ENCODE measurements around the gene EXOC4. TPM values are rescaled to one million over a fixed set of nuclear protein-coding genes. Genes with fewer than 3 reads are reported as not detected.

The EXOC4 gene
- polyA plus RNA-seq, 2 donors: 11.1 to 19.0 TPM

- no peak overlapping the region for H3K27ac ChIP-seq (ENCODE audit: low read depth in 2 of 2, low read length in 1 of 2)
- H3K4me3 ChIP-seq (ENCODE audit: low read depth in 1 of 2, low read length in 2 of 2): no peak overlapping the region
- no peaks in the 10 kb centered on the region for H3K9me3 ChIP-seq (ENCODE audit: control insufficient read depth in 2 of 2, insufficient read depth in 1 of 2, low read depth in 1 of 2, low read length in 1 of 2)
- H3K36me3 ChIP-seq (ENCODE audit: control insufficient read depth in 2 of 2, insufficient read depth in 2 of 2, low read length in 1 of 2): no peaks in the 10 kb centered on the region
- no peaks in the 10 kb centered on the region for H3K27me3 ChIP-seq (ENCODE audit: control insufficient read depth in 1 of 2, insufficient read depth in 2 of 2, low read length in 2 of 2)
- H3K4me1 ChIP-seq (ENCODE audit: control insufficient read depth in 2 of 2, insufficient read depth in 2 of 2, low read length in 1 of 2): no peaks in the 10 kb centered on the region
- WGBS, 2 donors: 94 to 98% methylated on average over 2 of the region's 2 CpGs
These were observed 99.6 kb downstream of the EXOC4 start for GRCh38 chr7:133352430-133352829.

GRCh38 chr7:133353775-133354174 lies 100.9 kb downstream of the EXOC4 start:
- no peaks in the 10 kb centered on the region for H3K9me3 ChIP-seq (ENCODE audit: control insufficient read depth in 2 of 2, insufficient read depth in 1 of 2, low read depth in 1 of 2, low read length in 1 of 2)
- H3K27ac ChIP-seq (ENCODE audit: low read depth in 2 of 2, low read length in 1 of 2): no peak overlapping the region
- no peaks in the 10 kb centered on the region for H3K4me1 ChIP-seq (ENCODE audit: control insufficient read depth in 2 of 2, insufficient read depth in 2 of 2, low read length in 1 of 2)
- no peak overlapping the region for H3K4me3 ChIP-seq (ENCODE audit: low read depth in 1 of 2, low read length in 2 of 2)
- 85 to 89% methylated on average over 1 of the region's 1 CpG for WGBS, 2 donors
- H3K36me3 ChIP-seq (ENCODE audit: control insufficient read depth in 2 of 2, insufficient read depth in 2 of 2, low read length in 1 of 2): no peaks in the 10 kb centered on the region
- H3K27me3 ChIP-seq (ENCODE audit: control insufficient read depth in 1 of 2, insufficient read depth in 2 of 2, low read length in 2 of 2): no peaks in the 10 kb centered on the region

GRCh38 chr7:133354546-133355324 lies 101.9 kb downstream of the EXOC4 start:
- Histone ChIP-seq H3K27me3 (ENCODE audit: control insufficient read depth in 1 of 2, insufficient read depth in 2 of 2, low read length in 2 of 2) (no peaks in the 10 kb centered on the region), H3K36me3 (ENCODE audit: control insufficient read depth in 2 of 2, insufficient read depth in 2 of 2, low read length in 1 of 2) (no peaks in the 10 kb centered on the region), H3K9me3 (ENCODE audit: control insufficient read depth in 2 of 2, insufficient read depth in 1 of 2, low read depth in 1 of 2, low read length in 1 of 2) (no peaks in the 10 kb centered on the region), H3K4me3 (ENCODE audit: low read depth in 1 of 2, low read length in 2 of 2) (no peak overlapping the region), H3K27ac (ENCODE audit: low read depth in 2 of 2, low read length in 1 of 2) (no peak overlapping the region), H3K4me1 (ENCODE audit: control insufficient read depth in 2 of 2, insufficient read depth in 2 of 2, low read length in 1 of 2) (no peaks in the 10 kb centered on the region)
- 91% methylated on average over 5 of the region's 5 CpGs for WGBS, 2 donors

GRCh38 chr7:133355325-133355708 lies 102.4 kb downstream of the EXOC4 start:
- Histone ChIP-seq H3K4me1 (ENCODE audit: control insufficient read depth in 2 of 2, insufficient read depth in 2 of 2, low read length in 1 of 2) (no peaks in the 10 kb centered on the region), H3K27me3 (ENCODE audit: control insufficient read depth in 1 of 2, insufficient read depth in 2 of 2, low read length in 2 of 2) (no peaks in the 10 kb centered on the region), H3K4me3 (ENCODE audit: low read depth in 1 of 2, low read length in 2 of 2) (no peak overlapping the region), H3K36me3 (ENCODE audit: control insufficient read depth in 2 of 2, insufficient read depth in 2 of 2, low read length in 1 of 2) (no peaks in the 10 kb centered on the region), H3K9me3 (ENCODE audit: control insufficient read depth in 2 of 2, insufficient read depth in 1 of 2, low read depth in 1 of 2, low read length in 1 of 2) (no peaks in the 10 kb centered on the region), H3K27ac (ENCODE audit: low read depth in 2 of 2, low read length in 1 of 2) (no peak overlapping the region)
- WGBS, 2 donors: 66 to 75% methylated on average over 3 of the region's 3 CpGs

GRCh38 chr7:133355822-133356221 lies 102.9 kb downstream of the EXOC4 start:
- WGBS, 2 donors: 93 to 95% methylated on average over 3 of the region's 3 CpGs
- no peaks in the 10 kb centered on the region for H3K4me1 ChIP-seq (ENCODE audit: control insufficient read depth in 2 of 2, insufficient read depth in 2 of 2, low read length in 1 of 2)
- H3K9me3 ChIP-seq (ENCODE audit: control insufficient read depth in 2 of 2, insufficient read depth in 1 of 2, low read depth in 1 of 2, low read length in 1 of 2): no peaks in the 10 kb centered on the region
- no peaks in the 10 kb centered on the region for H3K36me3 ChIP-seq (ENCODE audit: control insufficient read depth in 2 of 2, insufficient read depth in 2 of 2, low read length in 1 of 2)
- H3K4me3 ChIP-seq (ENCODE audit: low read depth in 1 of 2, low read length in 2 of 2): no peak overlapping the region
- no peak overlapping the region for H3K27ac ChIP-seq (ENCODE audit: low read depth in 2 of 2, low read length in 1 of 2)
- H3K27me3 ChIP-seq (ENCODE audit: control insufficient read depth in 1 of 2, insufficient read depth in 2 of 2, low read length in 2 of 2): no peaks in the 10 kb centered on the region

- no peaks in the 10 kb centered on the region for H3K36me3 ChIP-seq (ENCODE audit: control insufficient read depth in 2 of 2, insufficient read depth in 2 of 2, low read length in 1 of 2)
- H3K4me1 ChIP-seq (ENCODE audit: control insufficient read depth in 2 of 2, insufficient read depth in 2 of 2, low read length in 1 of 2): no peaks in the 10 kb centered on the region
- no peaks in the 10 kb centered on the region for H3K9me3 ChIP-seq (ENCODE audit: control insufficient read depth in 2 of 2, insufficient read depth in 1 of 2, low read depth in 1 of 2, low read length in 1 of 2)
- no peak overlapping the region for H3K27ac ChIP-seq (ENCODE audit: low read depth in 2 of 2, low read length in 1 of 2)
- no peaks in the 10 kb centered on the region for H3K27me3 ChIP-seq (ENCODE audit: control insufficient read depth in 1 of 2, insufficient read depth in 2 of 2, low read length in 2 of 2)
- H3K4me3 ChIP-seq (ENCODE audit: low read depth in 1 of 2, low read length in 2 of 2): no peak overlapping the region
- 61 to 70% methylated on average over 3 of the region's 3 CpGs for WGBS, 2 donors
These were observed 105.8 kb downstream of the EXOC4 start for GRCh38 chr7:133358708-133359107.

- H3K27me3 ChIP-seq (ENCODE audit: control insufficient read depth in 1 of 2, insufficient read depth in 2 of 2, low read length in 2 of 2): no peaks in the 10 kb centered on the region
- H3K4me3 ChIP-seq (ENCODE audit: low read depth in 1 of 2, low read length in 2 of 2): no peak overlapping the region
- H3K27ac ChIP-seq (ENCODE audit: low read depth in 2 of 2, low read length in 1 of 2): no peak overlapping the region
- H3K36me3 ChIP-seq (ENCODE audit: control insufficient read depth in 2 of 2, insufficient read depth in 2 of 2, low read length in 1 of 2): no peaks in the 10 kb centered on the region
- no peaks in the 10 kb centered on the region for H3K9me3 ChIP-seq (ENCODE audit: control insufficient read depth in 2 of 2, insufficient read depth in 1 of 2, low read depth in 1 of 2, low read length in 1 of 2)
- H3K4me1 ChIP-seq (ENCODE audit: control insufficient read depth in 2 of 2, insufficient read depth in 2 of 2, low read length in 1 of 2): no peaks in the 10 kb centered on the region
These were observed 106.6 kb downstream of the EXOC4 start for GRCh38 chr7:133359449-133359848.

- Histone ChIP-seq H3K4me1 (ENCODE audit: control insufficient read depth in 2 of 2, insufficient read depth in 2 of 2, low read length in 1 of 2) (no peaks in the 10 kb centered on the region), H3K9me3 (ENCODE audit: control insufficient read depth in 2 of 2, insufficient read depth in 1 of 2, low read depth in 1 of 2, low read length in 1 of 2) (no peaks in the 10 kb centered on the region), H3K27ac (ENCODE audit: low read depth in 2 of 2, low read length in 1 of 2) (no peak overlapping the region), H3K4me3 (ENCODE audit: low read depth in 1 of 2, low read length in 2 of 2) (no peak overlapping the region), H3K36me3 (ENCODE audit: control insufficient read depth in 2 of 2, insufficient read depth in 2 of 2, low read length in 1 of 2) (no peaks in the 10 kb centered on the region), H3K27me3 (ENCODE audit: control insufficient read depth in 1 of 2, insufficient read depth in 2 of 2, low read length in 2 of 2) (no peaks in the 10 kb centered on the region)
- 98% methylated on average over 2 of the region's 2 CpGs for WGBS, 2 donors
These were observed 107.3 kb downstream of the EXOC4 start for GRCh38 chr7:133360201-133360600.

- no peak overlapping the region for H3K4me3 ChIP-seq (ENCODE audit: low read depth in 1 of 2, low read length in 2 of 2)
- H3K27ac ChIP-seq (ENCODE audit: low read depth in 2 of 2, low read length in 1 of 2): no peak overlapping the region
- H3K27me3 ChIP-seq (ENCODE audit: control insufficient read depth in 1 of 2, insufficient read depth in 2 of 2, low read length in 2 of 2): no peaks in the 10 kb centered on the region
These were observed 108.9 kb downstream of the EXOC4 start for GRCh38 chr7:133361806-133362205.

GRCh38 chr7:133364959-133365690 lies 112.2 kb downstream of the EXOC4 start:
- 51 to 63% methylated on average over 4 of the region's 4 CpGs for WGBS, 2 donors
- no peaks in the 10 kb centered on the region for H3K9me3 ChIP-seq (ENCODE audit: control insufficient read depth in 2 of 2, insufficient read depth in 1 of 2, low read depth in 1 of 2, low read length in 1 of 2)
- no peak overlapping the region for H3K27ac ChIP-seq (ENCODE audit: low read depth in 2 of 2, low read length in 1 of 2)
- H3K36me3 ChIP-seq (ENCODE audit: control insufficient read depth in 2 of 2, insufficient read depth in 2 of 2, low read length in 1 of 2): no peaks in the 10 kb centered on the region
- H3K4me1 ChIP-seq (ENCODE audit: control insufficient read depth in 2 of 2, insufficient read depth in 2 of 2, low read length in 1 of 2): no peaks in the 10 kb centered on the region
- H3K27me3 ChIP-seq (ENCODE audit: control insufficient read depth in 1 of 2, insufficient read depth in 2 of 2, low read length in 2 of 2): no peaks in the 10 kb centered on the region
- H3K4me3 ChIP-seq (ENCODE audit: low read depth in 1 of 2, low read length in 2 of 2): no peak overlapping the region

More at GRCh38 chr7:133361806-133362205, 108.9 kb downstream of the EXOC4 start:
- Histone ChIP-seq H3K9me3 (ENCODE audit: control insufficient read depth in 2 of 2, insufficient read depth in 1 of 2, low read depth in 1 of 2, low read length in 1 of 2) (no peaks in the 10 kb centered on the region), H3K36me3 (ENCODE audit: control insufficient read depth in 2 of 2, insufficient read depth in 2 of 2, low read length in 1 of 2) (no peaks in the 10 kb centered on the region), H3K4me1 (ENCODE audit: control insufficient read depth in 2 of 2, insufficient read depth in 2 of 2, low read length in 1 of 2) (no peaks in the 10 kb centered on the region)
